ENCODE data around the gene NUPR2. TPM values are rescaled to one million over a fixed set of nuclear protein-coding genes. Genes with fewer than 3 reads are reported as not detected.
"Not testable (repeated sequence)": the region's sequence is repeated elsewhere in the genome, so short reads cannot be mapped to it uniquely, and the experiment has no call there.

Gene NUPR2
- total RNA-seq, 2 donors from 2014 or later, result 2.1 TPM; not detected in 1

- intact Hi-C loops (cut with DNase I), result no loop called here
- H3K4me3 ChIP-seq, result no peak overlapping the region
- no peak for DNase-seq
- ATAC-seq, result no peak
- 89 to 100% methylated on average over 2 to 7 of the region's 7 CpGs for WGBS, 2 donors
- no peaks in the 10 kb centered on the region for H3K36me3 ChIP-seq (replicated peaks in 1 of 2; ENCODE audit: insufficient read depth in 1 of 2, low read depth in 2 of 2)
- TF ChIP-seq CTCF (IDR thresholded peaks at IDR 0.05), result no peak
- TF ChIP-seq POLR2A (IDR thresholded peaks at IDR 0.05), result no peak
- H3K27me3 ChIP-seq, result no peaks in the 10 kb centered on the region
- H3K4me1 ChIP-seq, result peaks cover 8% of the 10 kb centered on the region
- H3K27ac ChIP-seq, result no peak overlapping the region
- H3K9me3 ChIP-seq, result no peaks in the 10 kb centered on the region
Observed at GRCh38 chr7:56086761-56087160, 29.5 kb downstream of the NUPR2 start.

- Histone ChIP-seq H3K9me3 (no peaks in the 10 kb centered on the region), H3K4me3 (no peak overlapping the region), H3K27me3 (no peaks in the 10 kb centered on the region), H3K27ac (no peak overlapping the region), H3K36me3 (replicated peaks in 1 of 2; ENCODE audit: insufficient read depth in 1 of 2, low read depth in 2 of 2) (no peaks in the 10 kb centered on the region), H3K4me1 (peaks cover 23% of the 10 kb centered on the region)
- WGBS, 2 donors, result 14 to 44% methylated on average over 8 to 12 of the region's 13 CpGs
- DNase-seq, result peak; percentile 43 to 75 (median 56)
- intact Hi-C loops (cut with DNase I), result no loop called here
- TF ChIP-seq POLR2A (IDR thresholded peaks at IDR 0.05), result no peak
- no peak for ATAC-seq
Observed at GRCh38 chr7:56083150-56083785, 32.9 kb downstream of the NUPR2 start.

DNA sequence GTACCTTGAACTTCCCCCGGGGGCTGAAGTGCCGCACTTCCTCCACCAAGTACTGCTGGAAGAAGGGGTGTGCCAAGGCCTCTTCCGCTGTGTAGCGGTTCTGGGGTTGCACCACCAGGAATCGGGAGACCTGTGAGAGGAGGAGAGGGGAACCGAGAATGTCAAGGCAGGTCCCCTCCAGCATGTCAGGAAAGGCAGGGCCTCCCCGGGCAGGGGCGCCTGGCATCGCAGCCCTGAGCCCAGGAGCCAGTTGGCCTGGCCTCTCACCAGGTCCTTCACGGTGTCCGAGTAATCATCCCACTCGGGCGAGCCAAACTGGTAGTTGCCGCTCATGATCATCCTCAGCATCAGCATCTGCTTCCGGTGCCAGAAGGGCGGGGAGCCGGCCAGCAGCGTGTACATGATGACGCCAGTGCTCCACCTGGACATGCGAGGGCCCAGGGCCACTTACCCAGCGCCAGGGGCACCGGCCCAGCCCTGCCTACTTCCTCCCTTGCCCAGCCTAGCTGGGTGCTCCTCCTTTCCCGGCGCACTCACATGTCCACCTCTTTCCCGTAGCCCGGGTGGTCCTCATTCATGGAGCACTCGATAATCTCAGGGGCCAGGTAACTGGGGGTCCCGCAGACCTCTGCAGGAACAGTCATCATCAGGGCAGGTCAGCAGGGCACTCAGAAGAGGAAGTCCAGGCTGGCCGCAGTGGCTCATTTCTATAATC, 34.4 kb downstream of the NUPR2 start:
- Histone ChIP-seq H3K27ac (no peak overlapping the region), H3K4me1 (peaks cover 23% of the 10 kb centered on the region), H3K36me3 (replicated peaks in 1 of 2; ENCODE audit: insufficient read depth in 1 of 2, low read depth in 2 of 2) (no peaks in the 10 kb centered on the region), H3K9me3 (no peaks in the 10 kb centered on the region), H3K27me3 (no peaks in the 10 kb centered on the region), H3K4me3 (no peak overlapping the region)
- intact Hi-C loops (cut with DNase I), result no loop called here
- DNase-seq, result no peak
- TF ChIP-seq CTCF (IDR thresholded peaks at IDR 0.05) (no peak), POLR2A (IDR thresholded peaks at IDR 0.05) (no peak)
- ATAC-seq, result no peak
- WGBS, 2 donors, result 93 to 100% methylated on average over 8 to 29 of the region's 29 CpGs

DNA sequence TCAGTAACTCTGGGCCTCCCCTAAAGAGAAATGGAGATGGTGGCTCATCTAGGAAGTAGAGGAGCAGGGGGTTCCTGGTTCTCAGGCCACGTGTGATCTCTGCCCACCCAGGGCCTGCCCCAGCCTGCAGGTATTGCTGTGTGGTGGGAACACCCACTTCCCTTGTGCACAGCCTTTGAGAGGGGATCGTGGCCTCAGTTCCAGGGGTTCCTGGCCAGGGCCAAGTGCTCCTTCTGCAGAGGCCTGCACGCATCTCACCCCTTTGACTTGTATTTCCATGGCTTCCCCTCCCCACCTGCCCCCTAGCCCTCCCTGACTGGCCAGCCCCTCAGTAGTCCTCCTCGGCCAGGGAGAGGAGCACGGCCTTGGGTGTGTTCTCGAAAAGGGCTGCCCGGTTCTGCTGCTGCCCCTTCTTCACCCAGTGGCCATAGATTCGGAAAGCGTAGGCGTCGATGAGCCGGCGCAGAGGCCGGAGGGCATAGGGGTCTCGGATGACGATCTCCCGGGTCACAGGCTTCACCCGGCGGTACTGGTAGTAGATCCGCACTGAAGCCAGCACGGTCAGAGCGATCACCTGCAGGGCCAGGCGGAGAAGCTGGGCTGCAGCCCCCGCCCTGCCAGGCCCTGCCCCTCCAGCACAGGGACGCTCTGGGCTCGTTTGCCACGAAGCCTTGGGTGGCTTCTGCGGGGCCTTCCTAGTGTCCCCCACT, 35.3 kb downstream of the NUPR2 start:
- H3K36me3 ChIP-seq (replicated peaks in 1 of 2; ENCODE audit: insufficient read depth in 1 of 2, low read depth in 2 of 2); H3K4me3 ChIP-seq; H3K27ac ChIP-seq; DNase-seq; ATAC-seq; H3K9me3 ChIP-seq; H3K27me3 ChIP-seq; intact Hi-C loops (cut with DNase I): not testable (repeated sequence)
- H3K4me1 ChIP-seq, result peaks cover 23% of the 10 kb centered on the region
- WGBS, 2 donors, result 89 to 93% methylated on average over 17 to 28 of the region's 28 CpGs

DNA sequence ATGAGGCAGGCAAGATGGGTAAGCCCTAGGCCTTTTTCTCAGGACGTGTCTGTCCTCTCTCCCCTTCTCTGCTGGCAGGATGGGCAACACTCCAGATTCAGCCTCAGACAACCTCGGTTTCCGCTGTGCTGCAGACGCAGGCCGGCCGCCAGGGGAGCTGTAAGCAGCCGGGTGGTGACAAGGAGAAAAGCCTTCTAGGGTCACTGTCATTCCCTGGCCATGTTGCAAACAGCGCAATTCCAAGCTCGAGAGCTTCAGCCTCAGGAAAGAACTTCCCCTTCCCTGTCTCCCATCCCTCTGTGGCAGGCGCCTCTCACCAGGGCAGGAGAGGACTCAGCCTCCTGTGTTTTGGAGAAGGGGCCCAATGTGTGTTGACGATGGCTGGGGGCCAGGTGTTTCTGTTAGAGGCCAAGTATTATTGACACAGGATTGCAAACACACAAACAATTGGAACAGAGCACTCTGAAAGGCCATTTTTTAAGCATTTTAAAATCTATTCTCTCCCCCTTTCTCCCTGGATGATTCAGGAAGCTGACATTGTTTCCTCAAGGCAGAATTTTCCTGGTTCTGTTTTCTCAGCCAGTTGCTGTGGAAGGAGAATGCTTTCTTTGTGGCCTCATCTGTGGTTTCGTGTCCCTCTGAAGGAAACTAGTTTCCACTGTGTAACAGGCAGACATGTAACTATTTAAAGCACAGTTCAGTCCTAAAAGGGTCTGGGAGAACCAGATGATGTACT, 36.6 kb downstream of the NUPR2 start:
- peak; percentile 57 to 82 (median 73) for TF ChIP-seq CTCF (IDR thresholded peaks at IDR 0.05)
- TF ChIP-seq POLR2A (IDR thresholded peaks at IDR 0.05), result no peak
- H3K9me3 ChIP-seq, result no peaks in the 10 kb centered on the region
- no peaks in the 10 kb centered on the region for H3K27me3 ChIP-seq
- peak overlapping the region in 3 of 4 donors; percentile 59 to 71 (median 64) for H3K27ac ChIP-seq
- peaks cover 26% of the 10 kb centered on the region for H3K4me1 ChIP-seq
- DNase-seq (peak; percentile 77 to 87 (median 82)), ATAC-seq (peak; percentile 74)
- H3K4me3 ChIP-seq, result no peak overlapping the region
- WGBS, 2 donors, result 11 to 31% methylated on average over 12 of the region's 12 CpGs
- intact Hi-C loops (cut with DNase I), result no loop called here
- no peaks in the 10 kb centered on the region for H3K36me3 ChIP-seq (replicated peaks in 1 of 2; ENCODE audit: insufficient read depth in 1 of 2, low read depth in 2 of 2)
